Measurements from ENCODE around the gene PHYKPL.

Gene PHYKPL

DNA sequence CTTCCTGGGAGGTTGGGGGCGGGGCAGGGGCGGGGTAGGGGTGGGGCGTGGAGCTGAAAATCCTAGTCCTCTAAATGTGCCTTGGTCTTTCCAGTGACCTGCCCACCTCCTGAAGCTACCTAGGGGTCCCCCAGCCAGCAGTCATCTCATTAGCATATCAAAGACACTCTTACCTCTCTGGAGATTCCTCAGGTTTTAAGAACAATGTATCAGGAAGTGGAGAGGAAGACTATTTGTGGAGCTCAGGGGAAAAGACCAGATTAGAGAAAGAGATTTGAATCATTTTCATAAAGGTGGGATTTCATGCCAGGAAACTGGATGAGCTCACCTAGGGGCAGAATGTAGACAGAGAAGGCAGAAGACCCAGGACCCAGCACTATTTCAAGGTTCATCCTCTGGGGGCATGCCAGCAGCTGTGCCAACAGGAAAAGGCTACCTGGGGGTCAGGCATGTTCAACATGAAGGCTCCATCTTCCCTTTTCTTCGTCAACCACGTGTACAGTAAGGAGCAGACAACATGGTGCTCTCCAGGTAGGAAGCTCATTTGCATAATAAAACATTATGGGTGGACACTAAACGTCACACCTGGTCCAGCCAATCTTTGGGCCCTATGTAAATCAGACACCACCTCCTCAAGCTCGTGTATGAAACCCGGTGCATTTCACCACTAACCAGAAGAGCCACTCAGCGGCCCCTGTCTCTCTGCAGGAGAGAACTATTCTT is 52.3 kb downstream of the PHYKPL start:
- no peak for DNase-seq

DNA sequence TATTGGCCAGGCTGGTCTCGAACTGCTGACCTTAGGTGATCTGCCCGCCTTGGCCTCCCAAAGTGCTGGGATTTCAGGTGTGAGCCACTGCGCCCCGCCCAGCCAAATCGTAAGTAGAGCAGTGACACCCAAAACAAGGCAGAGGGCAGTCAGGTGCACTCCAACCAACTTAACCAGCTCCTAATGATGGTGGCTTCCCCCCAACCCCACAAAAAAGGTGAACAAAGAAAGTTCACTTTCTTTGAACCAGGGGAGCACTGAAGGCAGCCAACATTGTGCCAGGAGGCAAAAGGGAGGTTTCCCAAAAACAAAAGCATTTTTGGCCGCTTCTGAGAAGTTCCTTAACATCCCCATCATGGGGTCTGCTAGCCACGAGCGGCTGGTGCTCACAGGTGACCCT is 55.0 kb downstream of the PHYKPL start:
- DNase-seq: no peak

DNA sequence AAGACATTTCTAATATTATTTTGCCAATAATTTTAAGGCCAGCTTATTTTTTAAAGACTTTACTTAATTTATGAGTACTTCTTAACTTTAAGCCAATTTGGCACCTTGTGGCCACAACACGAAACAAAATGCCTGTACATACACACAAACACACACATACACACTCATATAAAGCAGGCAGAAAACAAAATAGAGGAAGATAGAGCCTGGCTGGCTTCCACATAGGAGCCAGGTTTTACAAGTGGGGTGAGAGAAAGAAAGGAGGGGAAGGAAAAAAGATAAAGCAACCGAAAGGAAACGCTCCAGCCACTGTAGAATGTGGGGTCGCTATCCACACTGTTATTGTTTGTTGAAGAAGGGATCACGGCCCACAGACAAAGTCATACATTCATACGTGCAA is 55.8 kb downstream of the PHYKPL start:
- DNase-seq: no peak

DNA sequence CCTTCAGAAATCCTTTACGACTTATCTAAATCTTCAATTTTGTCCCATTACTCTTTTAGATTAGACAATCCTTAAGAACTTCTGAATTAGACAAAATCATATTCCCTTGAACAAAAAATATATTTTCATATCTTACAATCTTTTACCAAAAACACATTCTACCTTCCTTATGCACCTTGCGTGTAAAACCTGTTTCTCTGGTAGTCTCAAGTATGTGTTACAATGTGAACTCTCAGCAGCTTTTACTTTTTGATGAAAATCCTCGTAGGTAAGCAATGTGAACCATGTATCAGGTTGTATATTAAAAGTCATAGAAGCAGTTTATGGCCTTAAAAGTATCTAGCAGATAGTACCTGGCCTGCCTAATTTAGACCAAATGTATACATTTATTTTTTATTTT is 58.1 kb downstream of the PHYKPL start:
- DNase-seq: no peak

DNA sequence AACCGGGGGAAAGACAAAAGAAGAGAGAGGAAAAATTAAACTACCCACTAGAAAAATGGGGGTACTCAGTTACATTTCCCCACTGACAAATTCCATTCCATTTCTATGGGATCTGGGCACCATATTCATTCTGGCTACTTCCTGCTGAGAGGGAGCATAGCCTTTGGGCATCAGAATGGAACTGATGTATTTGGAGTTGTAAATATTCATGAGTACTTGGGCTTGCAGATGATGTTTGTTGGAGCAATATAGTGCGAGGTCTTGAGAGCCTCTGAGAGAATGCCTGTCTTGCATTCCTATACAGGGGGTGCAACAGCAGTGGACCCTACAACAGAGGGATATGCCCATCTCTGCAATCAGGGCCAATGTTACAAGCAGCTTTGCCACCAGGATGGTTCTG is 62.1 kb downstream of the PHYKPL start:
- DNase-seq: no peak

DNA sequence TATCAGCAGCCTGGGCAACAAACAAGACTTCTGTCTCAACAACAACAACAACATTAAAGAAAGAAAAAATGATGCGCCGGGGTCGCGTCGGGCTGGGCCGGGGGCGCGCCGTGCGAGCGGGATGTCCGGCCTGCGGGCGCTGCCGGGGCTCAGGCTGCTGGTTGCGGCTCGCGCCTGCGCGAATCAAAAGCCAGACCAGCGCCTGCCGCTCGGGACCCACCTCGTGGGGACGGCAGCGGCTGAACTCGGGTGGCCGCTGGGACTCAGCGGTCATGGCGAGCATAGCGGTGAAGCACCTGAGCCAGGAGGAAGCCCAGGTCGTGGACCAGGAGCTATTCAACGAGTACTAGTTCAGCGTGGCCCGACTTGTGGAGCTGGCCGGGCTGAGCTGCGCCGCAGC is 67.0 kb downstream of the PHYKPL start:
- no peak for DNase-seq

DNA sequence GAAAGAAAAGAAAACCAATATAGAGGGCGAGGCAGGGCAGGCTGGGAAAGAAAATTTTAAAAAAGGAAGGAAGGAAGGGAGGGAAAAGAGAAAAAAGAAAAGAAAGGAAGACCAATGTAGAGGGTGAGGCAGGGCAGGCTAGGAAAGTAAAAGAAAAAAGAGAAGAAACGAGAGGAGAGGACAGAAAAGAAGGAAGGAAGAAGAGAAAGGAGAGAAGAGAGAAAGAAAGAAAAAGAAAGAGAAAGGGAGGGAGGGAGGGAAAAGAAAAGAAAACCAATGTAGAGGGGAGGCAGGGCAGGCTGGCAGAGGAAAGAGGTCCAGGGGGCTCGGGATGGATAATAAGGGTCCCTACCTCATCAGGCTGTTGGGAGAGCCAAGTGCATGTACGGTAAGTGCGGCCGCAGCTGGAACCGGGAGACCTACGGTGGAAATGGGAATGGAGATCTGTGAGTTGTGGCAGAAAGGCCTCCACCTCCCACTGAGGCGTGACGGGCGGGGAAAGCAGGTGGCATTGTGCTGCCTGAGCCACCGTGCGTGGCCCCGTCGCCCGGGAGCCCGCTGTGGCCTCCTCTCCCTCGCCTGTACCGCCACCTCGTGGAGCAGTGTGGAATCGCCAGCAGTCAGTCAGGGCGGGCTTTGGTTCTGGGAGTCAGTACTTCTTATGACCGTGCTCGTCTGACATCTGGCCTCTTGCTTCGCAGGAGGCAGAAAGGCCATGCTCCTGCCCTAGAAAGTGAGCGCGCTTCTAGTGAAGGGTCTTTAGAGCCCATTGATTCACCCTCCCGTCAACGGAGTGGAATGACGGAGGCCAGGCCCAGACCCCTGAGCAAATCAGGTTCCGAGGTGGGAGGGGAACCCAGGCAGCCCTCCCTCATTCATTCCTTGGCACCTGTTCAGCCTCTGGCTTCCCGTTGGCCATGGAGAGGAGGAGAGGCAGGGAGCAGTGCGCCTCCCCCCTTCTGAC is 68.5 kb downstream of the PHYKPL start:
- DNase-seq: peak; percentile 90

DNA sequence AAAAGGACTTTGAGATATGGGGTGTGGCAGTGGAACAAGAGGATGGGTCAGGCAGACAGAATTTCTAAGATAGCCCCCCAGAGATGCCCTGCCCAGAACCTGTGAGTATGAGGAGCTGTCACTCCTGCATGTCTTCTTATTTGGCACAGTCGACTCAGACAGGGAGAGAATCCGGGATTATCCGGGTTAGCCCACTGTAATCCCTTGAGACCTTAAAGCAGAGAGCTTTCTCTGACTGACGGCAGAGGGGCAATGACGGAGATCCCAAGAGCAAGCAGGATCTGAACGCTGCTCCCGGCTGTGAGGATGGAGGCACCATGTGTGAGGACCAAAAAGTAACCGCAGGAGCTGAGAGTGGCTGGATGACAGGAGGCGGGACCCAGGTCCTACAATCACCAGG is 70.1 kb downstream of the PHYKPL start:
- DNase-seq: no peak

DNA sequence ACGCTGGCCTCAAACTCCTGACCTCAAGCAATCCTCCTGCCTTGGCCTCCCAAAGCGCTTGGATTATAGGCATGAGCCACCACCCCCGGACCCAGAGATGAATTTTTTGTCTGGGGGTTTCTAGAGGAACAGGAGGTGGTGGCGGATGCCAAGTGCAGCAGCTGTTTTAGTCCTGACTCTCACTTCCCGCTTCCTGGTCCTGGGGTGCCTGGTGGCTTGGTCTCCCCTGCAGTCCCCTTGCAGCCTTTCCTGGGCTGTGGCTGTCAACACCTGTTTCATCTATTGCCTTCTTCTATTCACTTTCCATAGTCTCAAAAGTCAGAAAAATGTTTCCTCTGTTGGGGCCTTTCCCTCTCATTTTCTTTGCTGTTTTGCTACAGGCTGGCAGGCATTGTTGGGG is 72.4 kb downstream of the PHYKPL start:
- no peak for DNase-seq

All from activated CD4-positive, alpha-beta T cell treated with anti-CD3 and anti-CD28 coated beads, Interleukin-10, Interleukin-2, amounts not matched to agents 100 ng/mL and 50 ng/mL, durations not matched to agents 16 hours and 8 hours (primary cell).